Ishikawa (cell line): ENCODE results near the gene UST.

Experiments
- CEBPB ChIP-seq: IDR thresholded peaks from 2 replicates; pipeline ENCODE4 v1.6.1; 2012
- CREB1 ChIP-seq: IDR thresholded peaks from 2 replicates; pipeline ENCODE4 v1.6.1; 2012; ENCODE audit warnings: low read depth
- EGR1 ChIP-seq: IDR thresholded peaks from 2 replicates; pipeline ENCODE4 v1.6.1; 2012
- EP300 ChIP-seq: IDR thresholded peaks from 2 replicates; pipeline ENCODE4 v1.6.1; 2012; ENCODE audit warnings: borderline replicate concordance
- FOXM1 ChIP-seq: IDR thresholded peaks from 2 replicates; pipeline ENCODE4 v1.6.1; 2012; ENCODE audit warnings: low read depth, borderline replicate concordance
- MAX ChIP-seq: IDR thresholded peaks from 2 replicates; pipeline ENCODE4 v1.6.1; 2012
- NFIC ChIP-seq: IDR thresholded peaks from 2 replicates; pipeline ENCODE4 v1.6.1; 2012
- RAD21 ChIP-seq: IDR thresholded peaks from 2 replicates; pipeline ENCODE4 v1.6.1; 2012; ENCODE audit warnings: low read depth
- REST ChIP-seq: IDR thresholded peaks from 2 replicates; pipeline ENCODE4 v1.6.1; 2012; ENCODE audit warnings: low read depth, mild to moderate bottlenecking
- TAF1 ChIP-seq: IDR thresholded peaks from 2 replicates; pipeline ENCODE4 v1.6.1; 2012; ENCODE audit warnings: low read depth, mild to moderate bottlenecking
- TCF12 ChIP-seq: IDR thresholded peaks from 2 replicates; pipeline ENCODE4 v1.6.1; 2012; ENCODE audit warnings: low read depth
- TEAD4 ChIP-seq: IDR thresholded peaks from 2 replicates; pipeline ENCODE4 v1.6.1; 2012
- USF1 ChIP-seq: IDR thresholded peaks from 2 replicates; pipeline ENCODE4 v1.6.1; 2012
- YY1 ChIP-seq: IDR thresholded peaks from 2 replicates; pipeline ENCODE4 v1.6.1; 2012; ENCODE audit warnings: low read depth
- ZBTB7A ChIP-seq: IDR thresholded peaks from 2 replicates; pipeline ENCODE4 v1.6.1; 2012; ENCODE audit warnings: low read depth

UST gene

GRCh38 chr6:148891405-148891783, 144.6 kb downstream of the UST start:
- TF ChIP-seq CEBPB = no peak
- TF ChIP-seq REST = no peak
- no peak for TF ChIP-seq FOXM1
- TF ChIP-seq USF1 = no peak
- TF ChIP-seq RAD21 = no peak
- no peak for TF ChIP-seq CREB1
- no peak for TF ChIP-seq MAX
- TF ChIP-seq TCF12 = no peak
- TF ChIP-seq EGR1 = no peak
- TF ChIP-seq TAF1 = no peak
- no peak for TF ChIP-seq NFIC

- TF ChIP-seq CREB1 = no peak
- TF ChIP-seq ZBTB7A = no peak
- no peak for TF ChIP-seq FOXM1
- TF ChIP-seq NFIC = no peak
- no peak for TF ChIP-seq RAD21
- TF ChIP-seq USF1 = no peak
- no peak for TF ChIP-seq MAX
- no peak for TF ChIP-seq TEAD4
- no peak for TF ChIP-seq TCF12
- TF ChIP-seq CEBPB = no peak
- TF ChIP-seq REST = no peak
- no peak for TF ChIP-seq EGR1
- TF ChIP-seq TAF1 = no peak
- TF ChIP-seq YY1 = no peak
Observed at GRCh38 chr6:148892247-148892646, 145.4 kb downstream of the UST start.

- TF ChIP-seq NFIC = no peak
- TF ChIP-seq MAX = no peak
- TF ChIP-seq TAF1 = no peak
- no peak for TF ChIP-seq EGR1
- no peak for TF ChIP-seq RAD21
- no peak for TF ChIP-seq REST
- no peak for TF ChIP-seq CREB1
- TF ChIP-seq EP300 = no peak
- TF ChIP-seq ZBTB7A = no peak
- no peak for TF ChIP-seq TEAD4
- no peak for TF ChIP-seq CEBPB
- no peak for TF ChIP-seq YY1
- no peak for TF ChIP-seq FOXM1
- no peak for TF ChIP-seq USF1
- TF ChIP-seq TCF12 = no peak
Observed at GRCh38 chr6:148893073-148893472, 146.2 kb downstream of the UST start.

GRCh38 chr6:148893481-148893880, 146.7 kb downstream of the UST start:
- no peak for TF ChIP-seq TAF1
- no peak for TF ChIP-seq YY1
- TF ChIP-seq REST = no peak
- TF ChIP-seq NFIC = no peak
- TF ChIP-seq MAX = no peak
- no peak for TF ChIP-seq EP300
